HG02870 (cell line): ENCODE measurements around the gene SDK1.

ENCODE experiments used
- ATAC-seq: cut with Tn5 transposase; IDR thresholded peaks from one replicate; pipeline ENCODE4 v1.9.1; 2021; ENCODE audit warnings: mild to moderate bottlenecking, moderate library complexity; ENCODE audit not compliant: unreplicated experiment

The SDK1 gene

GRCh38 chr7:4164556-4164955 lies 863.5 kb downstream of the SDK1 start:
- no peak for ATAC-seq

- ATAC-seq, result no peak
These were observed 865.3 kb downstream of the SDK1 start for GRCh38 chr7:4166340-4166739.

GRCh38 chr7:4166807-4167206 lies 865.8 kb downstream of the SDK1 start:
- ATAC-seq, result no peak

GRCh38 chr7:4167385-4167910 lies 866.4 kb downstream of the SDK1 start:
- no peak for ATAC-seq

GRCh38 chr7:4168041-4168440 lies 867.0 kb downstream of the SDK1 start:
- ATAC-seq, result no peak

- ATAC-seq, result no peak
These were observed 867.5 kb downstream of the SDK1 start for GRCh38 chr7:4168541-4168940.

GRCh38 chr7:4169455-4169854 lies 868.4 kb downstream of the SDK1 start:
- ATAC-seq, result no peak

GRCh38 chr7:4170997-4171786 lies 870.1 kb downstream of the SDK1 start:
- ATAC-seq, result no peak

GRCh38 chr7:4172883-4173282 lies 871.8 kb downstream of the SDK1 start:
- ATAC-seq, result no peak

GRCh38 chr7:4173615-4174014 lies 872.6 kb downstream of the SDK1 start:
- ATAC-seq, result no peak

- ATAC-seq, result no peak
These were observed 873.0 kb downstream of the SDK1 start for GRCh38 chr7:4174016-4174415.

GRCh38 chr7:4174451-4174850 lies 873.4 kb downstream of the SDK1 start:
- ATAC-seq, result no peak

- no peak for ATAC-seq
These were observed 873.8 kb downstream of the SDK1 start for GRCh38 chr7:4174884-4175283.

- no peak for ATAC-seq
These were observed 874.4 kb downstream of the SDK1 start for GRCh38 chr7:4175346-4175973.

- ATAC-seq, result no peak
These were observed 875.9 kb downstream of the SDK1 start for GRCh38 chr7:4177001-4177400.

- no peak for ATAC-seq
These were observed 877.4 kb downstream of the SDK1 start for GRCh38 chr7:4178416-4178815.

GRCh38 chr7:4178916-4179687 lies 878.0 kb downstream of the SDK1 start:
- no peak for ATAC-seq

- no peak for ATAC-seq
These were observed 878.8 kb downstream of the SDK1 start for GRCh38 chr7:4179688-4180380.

- no peak for ATAC-seq
These were observed 880.4 kb downstream of the SDK1 start for GRCh38 chr7:4181446-4181845.

GRCh38 chr7:4182605-4183300 lies 881.7 kb downstream of the SDK1 start:
- ATAC-seq, result no peak
